Liver (tissue), 3 donors: ENCODE data around the gene BMAL1.

ENCODE experiments used
- ATF3 ChIP-seq: IDR thresholded peaks from 2 replicates; pipeline ENCODE4 v1.6.1; 2016; ENCODE audit warnings: antibody characterized with exemption
- CTCF ChIP-seq: fragments of 150-350 bp; IDR thresholded peaks from 2 replicates; pipeline ENCODE4 v1.5.1; 2017; ENCODE audit warnings: improper control_type of control experiment, low read depth, low read length; ENCODE audit not compliant: missing input control
- donor health status: healthy.
- donor health status: healthy.

- TF ChIP-seq CTCF: no peak
- TF ChIP-seq ATF3: no peak
Observed at GRCh38 chr11:13304655-13305335, 27.2 kb downstream of the BMAL1 start.
